ENCODE data around the gene IL17REL. TPM values are rescaled to one million over a fixed set of nuclear protein-coding genes. Genes with fewer than 3 reads are reported as not detected.

Gene IL17REL
- total RNA-seq, 1 donor from 2014 or later, result not detected

DNA sequence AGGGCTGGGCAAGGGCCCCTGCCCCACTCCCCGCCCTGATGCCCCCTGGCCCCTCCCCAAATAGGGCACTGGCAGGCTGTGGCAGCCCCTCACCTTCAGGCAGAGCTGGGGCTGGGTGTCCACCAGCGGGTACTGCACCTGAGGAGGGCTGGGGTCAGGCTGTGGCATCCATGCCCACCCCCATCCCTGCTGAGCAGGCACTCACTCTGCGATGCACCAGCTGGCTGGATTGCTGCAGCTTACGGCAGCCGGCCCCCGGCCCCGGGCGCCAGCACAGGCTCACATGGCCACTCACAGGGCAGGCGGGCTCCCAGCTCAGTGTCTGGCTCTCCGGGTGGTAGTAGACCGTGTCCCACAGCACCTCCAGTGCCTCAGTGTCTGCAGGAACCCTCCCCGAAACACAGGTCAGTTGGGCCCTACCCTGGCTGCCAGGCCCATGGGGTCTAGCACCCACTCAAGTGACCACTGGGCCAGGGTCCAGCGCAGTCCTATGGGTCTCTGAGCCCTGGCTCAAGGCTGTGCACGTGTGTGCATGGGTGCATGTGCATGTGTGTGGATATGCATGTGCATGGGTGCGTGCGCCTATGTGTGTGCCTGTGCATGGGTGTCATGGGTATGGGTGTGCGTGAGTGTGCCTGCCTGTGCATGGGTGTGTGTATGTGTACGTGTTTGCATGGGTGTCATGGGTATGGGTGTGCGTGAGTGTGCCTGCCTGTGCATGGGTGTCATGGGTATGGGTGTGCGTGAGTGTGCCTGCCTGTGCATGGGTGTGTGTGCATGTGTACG, 14.4 kb downstream of the IL17REL start:
- Histone ChIP-seq H3K9me3 (ENCODE audit: insufficient read depth, low read depth, low read length) (no peaks in the 10 kb centered on the region), H3K36me3 (ENCODE audit: insufficient read depth, low read length) (no peaks in the 10 kb centered on the region), H3K9ac (ENCODE audit: low read length) (no peak overlapping the region), H3K27ac (ENCODE audit: low read depth, low read length) (no peak overlapping the region), H3K4me2 (ENCODE audit: low read length) (no peak overlapping the region), H3K4me3 (ENCODE audit: insufficient read depth, low read depth, low read length) (no peak overlapping the region), H4K20me1 (ENCODE audit: insufficient read depth, low read length) (no peaks in the 10 kb centered on the region), H3K79me2 (ENCODE audit: insufficient read depth, low read length) (no peaks in the 10 kb centered on the region), H3K4me1 (ENCODE audit: insufficient read depth, low read length) (no peaks in the 10 kb centered on the region), H3K27me3 (ENCODE audit: insufficient read depth, low read length) (peaks cover 10% of the 10 kb centered on the region), H2AFZ (ENCODE audit: low read depth, low read length) (no peak overlapping the region)
- H3K36me3 Mint-ChIP-seq (ENCODE audit: low read depth, unreplicated experiment), result peaks cover 2% of the 10 kb centered on the region
- TF ChIP-seq EZH2 (IDR thresholded peaks at IDR 0.05; ENCODE audit: insufficient read depth, low read length), result no peak
- TF ChIP-seq, protein P1, sequence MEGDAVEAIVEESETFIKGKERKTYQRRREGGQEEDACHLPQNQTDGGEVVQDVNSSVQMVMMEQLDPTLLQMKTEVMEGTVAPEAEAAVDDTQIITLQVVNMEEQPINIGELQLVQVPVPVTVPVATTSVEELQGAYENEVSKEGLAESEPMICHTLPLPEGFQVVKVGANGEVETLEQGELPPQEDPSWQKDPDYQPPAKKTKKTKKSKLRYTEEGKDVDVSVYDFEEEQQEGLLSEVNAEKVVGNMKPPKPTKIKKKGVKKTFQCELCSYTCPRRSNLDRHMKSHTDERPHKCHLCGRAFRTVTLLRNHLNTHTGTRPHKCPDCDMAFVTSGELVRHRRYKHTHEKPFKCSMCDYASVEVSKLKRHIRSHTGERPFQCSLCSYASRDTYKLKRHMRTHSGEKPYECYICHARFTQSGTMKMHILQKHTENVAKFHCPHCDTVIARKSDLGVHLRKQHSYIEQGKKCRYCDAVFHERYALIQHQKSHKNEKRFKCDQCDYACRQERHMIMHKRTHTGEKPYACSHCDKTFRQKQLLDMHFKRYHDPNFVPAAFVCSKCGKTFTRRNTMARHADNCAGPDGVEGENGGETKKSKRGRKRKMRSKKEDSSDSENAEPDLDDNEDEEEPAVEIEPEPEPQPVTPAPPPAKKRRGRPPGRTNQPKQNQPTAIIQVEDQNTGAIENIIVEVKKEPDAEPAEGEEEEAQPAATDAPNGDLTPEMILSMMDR (IDR thresholded peaks at IDR 0.05; ENCODE audit: insufficient read depth, low read depth, low read length), result no peak
- no peak overlapping the region for H3K27ac Mint-ChIP-seq (ENCODE audit: unreplicated experiment)
- H3K4me3 Mint-ChIP-seq (ENCODE audit: unreplicated experiment), result no peak overlapping the region
- H3K9me3 Mint-ChIP-seq (ENCODE audit: unreplicated experiment), result no peaks in the 10 kb centered on the region
- FAIRE-seq, result no peak
- H3K27me3 Mint-ChIP-seq (ENCODE audit: low read depth, unreplicated experiment), result peaks cover 35% of the 10 kb centered on the region
- DNase-seq (ENCODE audit: low read depth), result no peak
- H3K4me1 Mint-ChIP-seq (ENCODE audit: low read depth, unreplicated experiment), result peaks cover 4% of the 10 kb centered on the region

- no peak for FAIRE-seq
- H3K9me3 ChIP-seq (ENCODE audit: insufficient read depth, low read depth, low read length), result no peaks in the 10 kb centered on the region
- H3K27me3 ChIP-seq (ENCODE audit: insufficient read depth, low read length), result peaks cover 5% of the 10 kb centered on the region
- H3K9me3 Mint-ChIP-seq (ENCODE audit: unreplicated experiment), result no peaks in the 10 kb centered on the region
- no peak overlapping the region for H3K9ac ChIP-seq (ENCODE audit: low read length)
- no peaks in the 10 kb centered on the region for H3K4me1 Mint-ChIP-seq (ENCODE audit: low read depth, unreplicated experiment)
- H3K27ac Mint-ChIP-seq (ENCODE audit: unreplicated experiment), result no peak overlapping the region
- no peaks in the 10 kb centered on the region for H4K20me1 ChIP-seq (ENCODE audit: insufficient read depth, low read length)
- H3K27ac ChIP-seq (ENCODE audit: low read depth, low read length), result no peak overlapping the region
- H3K4me1 ChIP-seq (ENCODE audit: insufficient read depth, low read length), result no peaks in the 10 kb centered on the region
- peaks cover 1% of the 10 kb centered on the region for H3K36me3 Mint-ChIP-seq (ENCODE audit: low read depth, unreplicated experiment)
- H3K4me3 Mint-ChIP-seq (ENCODE audit: unreplicated experiment), result no peak overlapping the region
- TF ChIP-seq EZH2 (IDR thresholded peaks at IDR 0.05; ENCODE audit: insufficient read depth, low read length), result no peak
- TF ChIP-seq, protein P1 (IDR thresholded peaks at IDR 0.05; ENCODE audit: insufficient read depth, low read depth, low read length), result no peak
- H3K79me2 ChIP-seq (ENCODE audit: insufficient read depth, low read length), result no peaks in the 10 kb centered on the region
- no peak overlapping the region for H2AFZ ChIP-seq (ENCODE audit: low read depth, low read length)
- no peaks in the 10 kb centered on the region for H3K36me3 ChIP-seq (ENCODE audit: insufficient read depth, low read length)
- H3K4me2 ChIP-seq (ENCODE audit: low read length), result no peak overlapping the region
- no peak for DNase-seq (ENCODE audit: low read depth)
- peaks cover 34% of the 10 kb centered on the region for H3K27me3 Mint-ChIP-seq (ENCODE audit: low read depth, unreplicated experiment)
- H3K4me3 ChIP-seq (ENCODE audit: insufficient read depth, low read depth, low read length), result no peak overlapping the region
Measured at GRCh38 chr22:49997251-49997599, 15.3 kb downstream of the IL17REL start.
